Hepatocyte (in vitro differentiated cells): ENCODE data around the gene DUXB. TPM values are rescaled to one million over a fixed set of nuclear protein-coding genes. Genes with fewer than 3 reads are reported as not detected.

Source experiments
- DNase-seq: peaks from one replicate; pipeline ENCODE4 v3.0.0-alpha.2; 2016; ENCODE audit warnings: low spot score
- H2AFZ ChIP-seq: fragments of 200-600 bp; sonication (generic); 2 replicates; pipeline ENCODE4 v1.6.0; 2016; ENCODE audit warnings: antibody characterized with exemption, mild to moderate bottlenecking
- H3K27ac ChIP-seq: fragments of 200-600 bp; sonication (generic); 2 replicates; pipeline ENCODE4 v1.5.1; 2016; ENCODE audit warnings: mild to moderate bottlenecking
- H3K27me3 ChIP-seq: fragments of 200-600 bp; sonication (generic); 2 replicates; pipeline ENCODE4 v1.6.1; 2016
- H3K36me3 ChIP-seq: fragments of 200-600 bp; sonication (generic); replicated peaks from 2 replicates; pipeline ENCODE4 v1.5.1; 2016; ENCODE audit warnings: low read depth; ENCODE audit not compliant: insufficient read depth
- H3K4me1 ChIP-seq: fragments of 200-600 bp; sonication (generic); 2 replicates; pipeline ENCODE4 v1.5.1; 2016; ENCODE audit warnings: mild to moderate bottlenecking, moderate library complexity; ENCODE audit not compliant: insufficient read depth
- H3K4me2 ChIP-seq: fragments of 200-600 bp; sonication (generic); 2 replicates; pipeline ENCODE4 v1.6.0; 2016
- H3K4me3 ChIP-seq: fragments of 200-600 bp; sonication (generic); 2 replicates; pipeline ENCODE4 v1.5.1; 2016; ENCODE audit warnings: mild to moderate bottlenecking
- H3K79me2 ChIP-seq: fragments of 200-600 bp; sonication (generic); 2 replicates; pipeline ENCODE4 v1.6.0; 2017; ENCODE audit warnings: mild to moderate bottlenecking
- H3K9me2 ChIP-seq: fragments of 200-600 bp; sonication (generic); replicated peaks from 2 replicates; pipeline ENCODE4 v1.6.0; 2017; ENCODE audit warnings: mild to moderate bottlenecking; ENCODE audit not compliant: insufficient read depth
- H3K9me3 ChIP-seq: fragments of 200-600 bp; sonication (generic); 2 replicates; pipeline ENCODE4 v1.5.1; 2016; ENCODE audit warnings: low read depth, mild to moderate bottlenecking
- H4K20me1 ChIP-seq: fragments of 200-600 bp; sonication (generic); 2 replicates; pipeline ENCODE4 v1.6.0; 2016; ENCODE audit warnings: mild to moderate bottlenecking; ENCODE audit not compliant: insufficient read depth, poor library complexity, severe bottlenecking
- EZH2 ChIP-seq: fragments of 200-600 bp; sonication (generic); IDR thresholded peaks from 2 replicates; pipeline ENCODE4 v1.6.1; 2016; ENCODE audit warnings: antibody characterized with exemption, mild to moderate bottlenecking, borderline replicate concordance
- EZH2phosphoT487 ChIP-seq: fragments of 200-600 bp; sonication (generic); IDR thresholded peaks from one replicate; pipeline ENCODE4 v1.6.1; 2018; ENCODE audit warnings: antibody characterized with exemption, mild to moderate bottlenecking, low read depth, moderate library complexity; ENCODE audit not compliant: unreplicated experiment, severe bottlenecking
- WGBS: methylation state at CpG from one replicate; pipeline ENCODE4 v1.1.6; 2016; ENCODE audit warnings: low lambda C conversion rate; ENCODE audit errors: missing lambda C conversion rate; 5-methylcytosine and 5-hydroxymethylcytosine counted together
- polyA plus RNA-seq: library from polyadenylated mRNA; unstranded; fragments of >200 nt; fragmentation: Nextera tagmentation; extraction: Ambion mirVana; gene quantifications from 2 replicates; pipeline ENCODE4 v1.2.1, GENCODE V29; 2016
- total RNA-seq: library from RNA; depleted of rRNA; stranded (reverse); fragments of >200 nt; gene quantifications from 2 replicates; pipeline ENCODE4 v1.2.3, GENCODE V29; 2014
- TF ChIP-seq, protein P1 (sequence below): fragments of 200-600 bp; sonication (generic); IDR thresholded peaks from 2 replicates; pipeline ENCODE4 v1.5.1; 2016; ENCODE audit warnings: antibody characterized with exemption, mild to moderate bottlenecking; ENCODE audit not compliant: poor library complexity

The DUXB gene
- not detected in 2 replicates for total RNA-seq
- not detected in 2 replicates for polyA plus RNA-seq

GRCh38 chr16:75701361-75701760 lies at the start of gene DUXB:
DUXB (minus strand) TSS chr16:75701461; CDS start chr16:75701418, 43 bp downstream.
- TF ChIP-seq, protein P1, sequence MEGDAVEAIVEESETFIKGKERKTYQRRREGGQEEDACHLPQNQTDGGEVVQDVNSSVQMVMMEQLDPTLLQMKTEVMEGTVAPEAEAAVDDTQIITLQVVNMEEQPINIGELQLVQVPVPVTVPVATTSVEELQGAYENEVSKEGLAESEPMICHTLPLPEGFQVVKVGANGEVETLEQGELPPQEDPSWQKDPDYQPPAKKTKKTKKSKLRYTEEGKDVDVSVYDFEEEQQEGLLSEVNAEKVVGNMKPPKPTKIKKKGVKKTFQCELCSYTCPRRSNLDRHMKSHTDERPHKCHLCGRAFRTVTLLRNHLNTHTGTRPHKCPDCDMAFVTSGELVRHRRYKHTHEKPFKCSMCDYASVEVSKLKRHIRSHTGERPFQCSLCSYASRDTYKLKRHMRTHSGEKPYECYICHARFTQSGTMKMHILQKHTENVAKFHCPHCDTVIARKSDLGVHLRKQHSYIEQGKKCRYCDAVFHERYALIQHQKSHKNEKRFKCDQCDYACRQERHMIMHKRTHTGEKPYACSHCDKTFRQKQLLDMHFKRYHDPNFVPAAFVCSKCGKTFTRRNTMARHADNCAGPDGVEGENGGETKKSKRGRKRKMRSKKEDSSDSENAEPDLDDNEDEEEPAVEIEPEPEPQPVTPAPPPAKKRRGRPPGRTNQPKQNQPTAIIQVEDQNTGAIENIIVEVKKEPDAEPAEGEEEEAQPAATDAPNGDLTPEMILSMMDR: no peak
- TF ChIP-seq EZH2phosphoT487: no peak
- TF ChIP-seq EZH2: no peak

GRCh38 chr16:75750528-75750927 lies 49.3 kb upstream of the DUXB start:
- H3K27me3 ChIP-seq: no peaks in the 10 kb centered on the region
- no peak overlapping the region for H3K4me3 ChIP-seq
- H3K27ac ChIP-seq: peak overlapping the region; percentile 59
- H4K20me1 ChIP-seq: no peaks in the 10 kb centered on the region
- no peak overlapping the region for H2AFZ ChIP-seq
- H3K36me3 ChIP-seq: no peaks in the 10 kb centered on the region
- no peaks in the 10 kb centered on the region for H3K9me3 ChIP-seq
- no peaks in the 10 kb centered on the region for H3K9me2 ChIP-seq
- H3K79me2 ChIP-seq: no peaks in the 10 kb centered on the region
- peaks cover 27% of the 10 kb centered on the region for H3K4me1 ChIP-seq
- TF ChIP-seq, protein P1: no peak
- TF ChIP-seq EZH2phosphoT487: no peak
- TF ChIP-seq EZH2: no peak
- WGBS: 8% methylated on average over 3 of the region's 3 CpGs
- DNase-seq: peak; percentile 60
- peak overlapping the region; percentile 21 for H3K4me2 ChIP-seq

More at GRCh38 chr16:75701361-75701760, at the start of gene DUXB:
- Histone ChIP-seq H3K4me3 (no peak within 1 kb of the TSS), H4K20me1 (no peaks in the 10 kb centered on the region), H3K27me3 (no peaks in the 10 kb centered on the region), H3K4me1 (no peaks in the 10 kb centered on the region), H3K9me3 (no peaks in the 10 kb centered on the region), H3K27ac (no peak within 1 kb of the TSS), H3K9me2 (no peaks in the 10 kb centered on the region), H3K4me2 (no peak within 1 kb of the TSS), H3K79me2 (no peaks in the 10 kb centered on the region), H2AFZ (no peak within 1 kb of the TSS), H3K36me3 (no peaks in the 10 kb centered on the region)
- WGBS: 76% methylated on average over 5 of the region's 5 CpGs
- no peak for DNase-seq

- Histone ChIP-seq H4K20me1 (no peaks in the 10 kb centered on the region), H3K9me3 (no peaks in the 10 kb centered on the region), H3K9me2 (no peaks in the 10 kb centered on the region), H3K27ac (no peak overlapping the region), H3K4me2 (no peak overlapping the region), H2AFZ (no peak overlapping the region), H3K36me3 (no peaks in the 10 kb centered on the region), H3K4me3 (no peak overlapping the region), H3K27me3 (no peaks in the 10 kb centered on the region), H3K4me1 (peaks cover 16% of the 10 kb centered on the region), H3K79me2 (no peaks in the 10 kb centered on the region)
- no peak for DNase-seq
- TF ChIP-seq EZH2: no peak
- TF ChIP-seq, protein P1: no peak
- no peak for TF ChIP-seq EZH2phosphoT487
- 71% methylated on average over 3 of the region's 3 CpGs for WGBS
These were observed 45.1 kb upstream of the DUXB start for GRCh38 chr16:75746359-75746758.

DNA sequence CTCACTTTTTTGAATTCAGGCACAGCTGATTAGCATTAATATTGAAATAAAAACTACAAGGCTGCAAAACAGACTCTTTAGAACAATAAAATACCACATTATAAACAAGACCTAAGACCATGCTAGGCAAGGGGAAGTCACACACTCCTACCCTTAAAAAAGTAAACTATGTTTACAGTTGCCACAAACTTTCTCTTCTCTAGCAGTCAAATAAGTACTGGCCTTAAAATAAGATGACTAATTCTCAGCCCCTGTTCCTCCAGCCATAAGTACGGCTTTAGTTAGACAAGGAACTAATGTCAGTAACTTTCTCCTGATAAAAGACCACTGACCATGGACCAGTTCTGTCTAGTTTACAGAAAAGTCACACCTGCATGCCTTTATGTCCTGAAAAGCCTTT lies 44.6 kb upstream of the DUXB start:
- Histone ChIP-seq H4K20me1 (no peaks in the 10 kb centered on the region), H3K4me2 (no peak overlapping the region), H3K4me3 (no peak overlapping the region), H2AFZ (no peak overlapping the region), H3K36me3 (no peaks in the 10 kb centered on the region), H3K4me1 (peaks cover 16% of the 10 kb centered on the region), H3K9me2 (no peaks in the 10 kb centered on the region), H3K27ac (no peak overlapping the region), H3K27me3 (no peaks in the 10 kb centered on the region), H3K79me2 (no peaks in the 10 kb centered on the region), H3K9me3 (no peaks in the 10 kb centered on the region)
- WGBS: 59% methylated on average over 1 of the region's 1 CpG
- no peak for DNase-seq
- TF ChIP-seq EZH2phosphoT487: no peak
- TF ChIP-seq, protein P1: no peak
- TF ChIP-seq EZH2: no peak
